Fibroblast of the aortic adventitia (primary cell): ENCODE results near the gene APOBR. TPM values are rescaled to one million over a fixed set of nuclear protein-coding genes. Genes with fewer than 3 reads are reported as not detected.

ENCODE experiments used
- DNase-seq: peaks from one replicate; pipeline ENCODE4 v3.0.0-alpha.2; 2010; ENCODE audit warnings: low read depth
- H3K4me3 ChIP-seq: 2 replicates; pipeline ENCODE4 v1.5.1; 2011; ENCODE audit warnings: low read depth, mild to moderate bottlenecking, control low read depth, low read length, moderate library complexity
- CTCF ChIP-seq: IDR thresholded peaks from 2 replicates; pipeline ENCODE4 v1.5.1; 2011; ENCODE audit warnings: mild to moderate bottlenecking, low read length, control low read depth, inconsistent platforms; ENCODE audit not compliant: insufficient read depth
- total RNA-seq: library from RNA; depleted of rRNA; stranded (reverse); fragments of >200 nt; gene quantifications from 2 replicates; pipeline ENCODE4 v1.2.3, GENCODE V29; 2012; ENCODE audit warnings: low replicate concordance

APOBR gene
- total RNA-seq, 1 donor: not detected

- no peak overlapping the region for H3K4me3 ChIP-seq
- no peak for DNase-seq
- TF ChIP-seq CTCF: no peak
These were observed 17.7 kb downstream of the APOBR start for GRCh38 chr16:28511801-28512789.

GRCh38 chr16:28513484-28514181, 19.2 kb downstream of the APOBR start:
- H3K4me3 ChIP-seq: no peak overlapping the region
- no peak for DNase-seq
- no peak for TF ChIP-seq CTCF

GRCh38 chr16:28514246-28514645, 19.8 kb downstream of the APOBR start:
- TF ChIP-seq CTCF: no peak
- H3K4me3 ChIP-seq: no peak overlapping the region
- no peak for DNase-seq

- no peak for DNase-seq
- no peak overlapping the region for H3K4me3 ChIP-seq
- no peak for TF ChIP-seq CTCF
These were observed 26.2 kb downstream of the APOBR start for GRCh38 chr16:28520672-28521071.

GRCh38 chr16:28521436-28521835, 27.0 kb downstream of the APOBR start:
- no peak overlapping the region for H3K4me3 ChIP-seq
- no peak for TF ChIP-seq CTCF
- DNase-seq: no peak

GRCh38 chr16:28522792-28523191, 28.3 kb downstream of the APOBR start:
- DNase-seq: no peak
- H3K4me3 ChIP-seq: no peak overlapping the region
- no peak for TF ChIP-seq CTCF
